MM.1S (cell line): ENCODE data around the gene EVI5L.

Source experiments
- DNase-seq: peaks from one replicate; pipeline ENCODE4 v3.0.0-alpha.2; 2015
- H2AFZ ChIP-seq: fragments of 300-600 bp; sonication (generic); 2 replicates; pipeline ENCODE4 v1.6.0; 2016; ENCODE audit warnings: antibody characterized with exemption, low read length
- H3F3A ChIP-seq: fragments of 300-600 bp; sonication (generic); 2 replicates; pipeline ENCODE4 v1.6.1; 2016; ENCODE audit warnings: mild to moderate bottlenecking, antibody characterized with exemption, low read length, moderate library complexity, mixed read lengths; ENCODE audit not compliant: insufficient read depth
- H3K27ac ChIP-seq: fragments of 300-600 bp; sonication (generic); 2 replicates; pipeline ENCODE4 v1.5.1; 2016; ENCODE audit warnings: mild to moderate bottlenecking, low read length
- H3K27me3 ChIP-seq: fragments of 300-600 bp; sonication (generic); replicated peaks from 2 replicates; pipeline ENCODE4 v1.6.0; 2016; ENCODE audit warnings: low read length; ENCODE audit not compliant: insufficient read depth
- H3K36me3 ChIP-seq: fragments of 300-600 bp; sonication (generic); replicated peaks from 2 replicates; pipeline ENCODE4 v1.6.1; 2016; ENCODE audit warnings: mild to moderate bottlenecking, low read length, mixed read lengths; ENCODE audit not compliant: insufficient read depth
- H3K4me1 ChIP-seq: fragments of 300-600 bp; sonication (generic); 2 replicates; pipeline ENCODE4 v1.6.1; 2016; ENCODE audit warnings: low read length, mixed read lengths
- H3K4me2 ChIP-seq: fragments of 300-600 bp; sonication (generic); 2 replicates; pipeline ENCODE4 v1.6.0; 2016; ENCODE audit warnings: low read depth, low read length
- H3K4me3 ChIP-seq: fragments of 300-600 bp; sonication (generic); 2 replicates; pipeline ENCODE4 v1.5.1; 2016; ENCODE audit warnings: low read length, mixed read lengths
- H3K79me2 ChIP-seq: fragments of 300-600 bp; sonication (generic); 2 replicates; pipeline ENCODE4 v1.6.1; 2016; ENCODE audit warnings: mixed run types, low read length, mixed read lengths
- H3K9ac ChIP-seq: fragments of 300-600 bp; sonication (generic); 2 replicates; pipeline ENCODE4 v1.6.1; 2016; ENCODE audit warnings: low read length, mixed read lengths
- H3K9me2 ChIP-seq: fragments of 300-600 bp; sonication (generic); replicated peaks from 2 replicates; pipeline ENCODE4 v1.6.1; 2016; ENCODE audit warnings: mild to moderate bottlenecking, low read length, mixed read lengths; ENCODE audit not compliant: insufficient read depth
- H3K9me3 ChIP-seq: fragments of 300-600 bp; sonication (generic); replicated peaks from 2 replicates; pipeline ENCODE4 v1.6.1; 2016; ENCODE audit warnings: mild to moderate bottlenecking, low read length, mixed read lengths; ENCODE audit not compliant: insufficient read depth
- H4K20me1 ChIP-seq: fragments of 300-600 bp; sonication (generic); 2 replicates; pipeline ENCODE4 v1.6.1; 2016; ENCODE audit warnings: mild to moderate bottlenecking, low read length, moderate library complexity, mixed read lengths; ENCODE audit not compliant: insufficient read depth
- EZH2 ChIP-seq: fragments of 300-600 bp; sonication (generic); optimal IDR thresholded peaks from 2 replicates; pipeline ENCODE3; 2017; ENCODE audit warnings: low read depth, mild to moderate bottlenecking, antibody characterized with exemption, low read length, mixed read lengths
- EZH2phosphoT487 ChIP-seq: fragments of 300-600 bp; sonication (generic); IDR thresholded peaks from 2 replicates; pipeline ENCODE4 v1.6.1; 2018; ENCODE audit warnings: antibody characterized with exemption, low read length
- TF ChIP-seq, protein P1 (sequence below): fragments of 300-600 bp; sonication (generic); IDR thresholded peaks from 2 replicates; pipeline ENCODE4 v1.5.1; 2016; ENCODE audit warnings: antibody characterized with exemption, low read length, mixed read lengths

EVI5L gene

DNA sequence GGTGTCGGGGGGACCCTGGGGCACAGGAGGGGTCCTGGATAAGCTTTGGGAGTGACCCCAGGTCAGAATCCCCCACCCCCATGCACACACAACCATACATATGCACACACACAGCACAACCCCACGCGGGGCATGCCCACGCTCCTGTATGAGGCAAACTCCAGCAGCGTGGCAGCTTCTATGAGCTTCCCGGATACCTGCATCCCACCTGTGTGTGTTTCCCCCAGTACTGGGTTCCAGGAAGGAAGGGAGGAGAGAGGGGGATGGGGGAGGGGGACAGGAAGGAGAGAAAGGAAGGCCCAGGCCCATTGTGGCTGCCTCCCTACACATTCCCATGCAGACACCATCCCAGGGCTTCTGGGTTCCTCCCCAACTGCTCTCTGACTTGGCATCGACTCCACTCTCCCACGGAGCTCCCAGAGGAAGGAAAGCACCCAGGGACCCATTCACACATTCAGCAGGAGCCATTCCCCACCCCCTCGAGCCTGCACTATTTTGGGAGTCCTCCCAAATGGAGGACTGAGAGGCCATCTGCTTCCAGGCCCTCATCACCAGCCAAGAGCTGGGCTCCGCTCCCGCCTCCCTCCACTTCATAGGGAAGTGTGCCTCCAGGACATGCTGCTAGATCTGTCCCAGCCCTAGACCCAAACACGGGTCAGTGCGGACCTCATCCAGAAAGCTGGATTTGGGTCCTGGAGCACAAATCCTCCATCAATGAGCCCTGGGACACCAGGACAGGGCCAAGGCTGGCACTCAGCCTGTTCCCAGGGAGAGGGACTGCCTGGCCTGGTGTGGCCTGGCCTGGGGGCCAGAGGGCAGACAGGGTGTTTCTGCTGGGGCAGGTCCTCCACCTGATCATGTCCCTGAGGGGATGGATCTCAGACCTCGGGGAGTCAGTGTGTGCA is 30.9 kb downstream of the EVI5L start:
- no peak overlapping the region for H3K27ac ChIP-seq
- H3K4me3 ChIP-seq, result no peak overlapping the region
- peaks cover 10% of the 10 kb centered on the region for H3K4me1 ChIP-seq
- DNase-seq, result no peak
- H3K79me2 ChIP-seq, result no peaks in the 10 kb centered on the region
- H3K27me3 ChIP-seq, result peaks cover 36% of the 10 kb centered on the region
- H3K9me3 ChIP-seq, result no peaks in the 10 kb centered on the region
- no peaks in the 10 kb centered on the region for H3K36me3 ChIP-seq
- H3K4me2 ChIP-seq, result no peak overlapping the region
- no peaks in the 10 kb centered on the region for H3K9me2 ChIP-seq
- H4K20me1 ChIP-seq, result no peaks in the 10 kb centered on the region
- TF ChIP-seq, protein P1, sequence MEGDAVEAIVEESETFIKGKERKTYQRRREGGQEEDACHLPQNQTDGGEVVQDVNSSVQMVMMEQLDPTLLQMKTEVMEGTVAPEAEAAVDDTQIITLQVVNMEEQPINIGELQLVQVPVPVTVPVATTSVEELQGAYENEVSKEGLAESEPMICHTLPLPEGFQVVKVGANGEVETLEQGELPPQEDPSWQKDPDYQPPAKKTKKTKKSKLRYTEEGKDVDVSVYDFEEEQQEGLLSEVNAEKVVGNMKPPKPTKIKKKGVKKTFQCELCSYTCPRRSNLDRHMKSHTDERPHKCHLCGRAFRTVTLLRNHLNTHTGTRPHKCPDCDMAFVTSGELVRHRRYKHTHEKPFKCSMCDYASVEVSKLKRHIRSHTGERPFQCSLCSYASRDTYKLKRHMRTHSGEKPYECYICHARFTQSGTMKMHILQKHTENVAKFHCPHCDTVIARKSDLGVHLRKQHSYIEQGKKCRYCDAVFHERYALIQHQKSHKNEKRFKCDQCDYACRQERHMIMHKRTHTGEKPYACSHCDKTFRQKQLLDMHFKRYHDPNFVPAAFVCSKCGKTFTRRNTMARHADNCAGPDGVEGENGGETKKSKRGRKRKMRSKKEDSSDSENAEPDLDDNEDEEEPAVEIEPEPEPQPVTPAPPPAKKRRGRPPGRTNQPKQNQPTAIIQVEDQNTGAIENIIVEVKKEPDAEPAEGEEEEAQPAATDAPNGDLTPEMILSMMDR, result no peak
- TF ChIP-seq EZH2 (no peak), EZH2phosphoT487 (no peak)
- H3F3A ChIP-seq, result no peaks in the 10 kb centered on the region
- H2AFZ ChIP-seq, result no peak overlapping the region
- H3K9ac ChIP-seq, result no peak overlapping the region

GRCh38 chr19:7861619-7862412 is 31.8 kb downstream of the EVI5L start:
- Histone ChIP-seq H3K36me3 (no peaks in the 10 kb centered on the region), H3K4me1 (peaks cover 10% of the 10 kb centered on the region), H3K9me3 (no peaks in the 10 kb centered on the region), H3K4me3 (no peak overlapping the region), H3F3A (no peaks in the 10 kb centered on the region), H2AFZ (no peak overlapping the region), H3K27ac (no peak overlapping the region), H3K4me2 (no peak overlapping the region), H3K9me2 (no peaks in the 10 kb centered on the region), H4K20me1 (no peaks in the 10 kb centered on the region), H3K79me2 (no peaks in the 10 kb centered on the region), H3K27me3 (peaks cover 28% of the 10 kb centered on the region), H3K9ac (no peak overlapping the region)
- no peak for DNase-seq
- TF ChIP-seq, protein P1, result no peak
- no peak for TF ChIP-seq EZH2
- TF ChIP-seq EZH2phosphoT487, result no peak

GRCh38 chr19:7862413-7862951 is 32.5 kb downstream of the EVI5L start:
- TF ChIP-seq EZH2, result no peak
- TF ChIP-seq, protein P1, result no peak
- Histone ChIP-seq H3K4me1 (peaks cover 10% of the 10 kb centered on the region), H3K9ac (no peak overlapping the region), H3K36me3 (no peaks in the 10 kb centered on the region), H4K20me1 (no peaks in the 10 kb centered on the region), H3K27ac (no peak overlapping the region), H3K9me2 (no peaks in the 10 kb centered on the region), H3K27me3 (peaks cover 21% of the 10 kb centered on the region), H2AFZ (no peak overlapping the region), H3K9me3 (no peaks in the 10 kb centered on the region), H3K79me2 (no peaks in the 10 kb centered on the region), H3K4me3 (no peak overlapping the region), H3F3A (no peaks in the 10 kb centered on the region), H3K4me2 (no peak overlapping the region)
- peak; percentile 42 for DNase-seq
